GM12874 (cell line): ENCODE data around the gene CUL1.

ENCODE experiments used
- CTCF ChIP-seq: IDR thresholded peaks from 2 replicates; pipeline ENCODE4 v1.5.1; 2011; ENCODE audit warnings: low read depth, mild to moderate bottlenecking, control low read depth, low read length, moderate library complexity; ENCODE audit not compliant: insufficient read depth

Gene CUL1

GRCh38 chr7:148721390-148721789 lies 22.7 kb downstream of the CUL1 start:
- TF ChIP-seq CTCF, result no peak

GRCh38 chr7:148722340-148723165 lies 23.9 kb downstream of the CUL1 start:
- no peak for TF ChIP-seq CTCF

- TF ChIP-seq CTCF, result no peak
Measured at GRCh38 chr7:148723166-148723559, 24.5 kb downstream of the CUL1 start.

GRCh38 chr7:148723846-148724245 lies 25.1 kb downstream of the CUL1 start:
- no peak for TF ChIP-seq CTCF

GRCh38 chr7:148726385-148726784 lies 27.7 kb downstream of the CUL1 start:
- no peak for TF ChIP-seq CTCF

GRCh38 chr7:148727501-148728278 lies 29.0 kb downstream of the CUL1 start:
- no peak for TF ChIP-seq CTCF

GRCh38 chr7:148729984-148730733 lies 31.5 kb downstream of the CUL1 start:
- TF ChIP-seq CTCF, result no peak
